Activated CD4-positive, alpha-beta T cell treated with anti-CD3 and anti-CD28 coated beads for 1 hour (primary cell): ENCODE results near the gene MEGF10.

Source experiments
- DNase-seq: peaks from one replicate; pipeline ENCODE4 v3.0.0-alpha.2; 2020

MEGF10 gene

DNA sequence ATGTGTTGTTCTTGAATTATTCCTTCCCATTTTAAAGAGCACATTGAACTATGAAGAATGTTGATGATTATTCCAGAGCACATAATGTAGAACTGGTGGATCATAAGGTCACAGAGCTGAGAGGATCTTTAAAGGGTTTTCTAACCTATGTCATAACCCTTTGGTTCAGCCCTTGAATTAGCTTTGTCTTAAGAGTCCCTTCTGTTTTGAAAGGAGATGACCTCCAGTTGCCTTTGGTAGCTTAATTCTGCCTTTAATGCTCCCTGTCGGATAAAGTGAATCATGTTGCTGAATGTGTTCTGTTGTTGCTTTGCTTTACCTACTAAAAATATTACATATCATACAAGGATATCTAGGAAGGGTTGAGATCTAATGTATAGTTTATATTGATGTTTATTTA, 127.8 kb downstream of the MEGF10 start:
- no peak for DNase-seq

DNA sequence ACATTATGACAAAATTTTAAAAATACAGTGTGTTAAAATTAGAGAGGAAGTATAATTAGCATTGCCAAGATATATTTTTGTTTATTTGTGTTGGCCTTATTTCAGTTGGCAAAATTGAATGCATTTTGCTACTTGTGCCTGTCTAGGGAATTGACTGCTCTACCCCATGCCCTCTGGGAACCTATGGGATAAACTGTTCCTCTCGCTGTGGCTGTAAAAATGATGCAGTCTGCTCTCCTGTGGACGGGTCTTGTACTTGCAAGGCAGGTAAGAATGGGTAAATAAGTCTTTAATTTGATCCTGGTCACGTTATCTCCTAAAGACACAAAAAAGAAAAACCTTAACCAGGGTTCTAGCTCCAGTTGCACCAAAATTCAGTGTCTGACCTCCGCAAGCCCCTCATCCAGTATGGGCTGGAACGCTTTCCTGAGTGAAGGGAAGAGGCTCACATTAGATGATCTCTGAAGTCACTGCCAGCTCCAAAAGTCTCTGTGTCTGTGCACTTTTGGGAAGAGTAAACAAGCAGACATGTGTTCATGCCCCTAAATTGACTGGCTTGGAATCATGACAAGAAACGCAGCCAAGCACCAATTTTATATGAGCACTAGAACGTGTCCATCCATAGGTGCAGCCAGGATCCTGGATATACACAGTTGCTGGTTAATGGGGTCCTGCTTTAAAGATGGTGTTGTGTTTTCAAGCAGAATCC, 128.5 kb downstream of the MEGF10 start:
- no peak for DNase-seq

DNA sequence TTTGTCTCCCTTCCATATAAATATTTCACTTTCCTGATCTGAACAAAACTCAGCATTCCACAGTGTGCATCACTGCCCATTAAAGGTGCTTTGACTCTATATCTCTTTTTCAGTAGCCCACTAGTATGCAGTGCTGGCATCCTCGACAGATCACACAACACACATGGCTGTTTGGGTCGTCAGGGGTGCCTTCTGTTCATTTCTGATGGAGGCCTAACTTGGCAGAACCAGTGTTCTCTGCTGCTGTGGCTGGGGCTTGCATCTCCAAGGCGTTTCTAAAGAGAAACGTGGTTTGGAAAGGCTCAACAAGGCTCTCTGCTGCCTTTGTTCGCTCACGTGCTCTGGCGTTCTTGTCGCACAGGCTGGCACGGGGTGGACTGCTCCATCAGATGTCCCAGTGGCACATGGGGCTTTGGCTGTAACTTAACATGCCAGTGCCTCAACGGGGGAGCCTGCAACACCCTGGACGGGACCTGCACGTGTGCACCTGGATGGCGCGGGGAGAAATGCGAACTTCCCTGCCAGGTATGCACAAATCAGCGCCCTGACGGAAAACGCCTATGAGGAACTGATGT, 129.2 kb downstream of the MEGF10 start:
- DNase-seq, result no peak

DNA sequence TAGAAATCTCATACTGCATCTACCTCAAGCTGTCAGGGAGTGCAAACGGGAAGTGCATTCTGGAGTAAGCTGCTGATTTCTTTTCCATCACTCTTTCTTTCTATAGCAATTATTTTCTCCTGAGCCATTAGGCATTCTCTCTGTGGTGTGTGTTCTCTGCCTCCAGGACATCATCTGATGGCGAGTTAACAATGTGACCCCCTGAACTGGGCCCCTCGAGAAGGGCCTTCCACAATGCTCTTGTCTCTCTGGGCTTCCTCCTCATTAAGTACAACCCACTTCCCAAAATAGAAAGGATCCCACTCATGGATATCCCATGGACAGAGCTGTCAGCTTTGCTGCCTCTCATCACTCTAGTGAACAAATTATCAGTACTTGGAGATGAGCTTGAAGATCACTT, 130.2 kb downstream of the MEGF10 start:
- no peak for DNase-seq

DNA sequence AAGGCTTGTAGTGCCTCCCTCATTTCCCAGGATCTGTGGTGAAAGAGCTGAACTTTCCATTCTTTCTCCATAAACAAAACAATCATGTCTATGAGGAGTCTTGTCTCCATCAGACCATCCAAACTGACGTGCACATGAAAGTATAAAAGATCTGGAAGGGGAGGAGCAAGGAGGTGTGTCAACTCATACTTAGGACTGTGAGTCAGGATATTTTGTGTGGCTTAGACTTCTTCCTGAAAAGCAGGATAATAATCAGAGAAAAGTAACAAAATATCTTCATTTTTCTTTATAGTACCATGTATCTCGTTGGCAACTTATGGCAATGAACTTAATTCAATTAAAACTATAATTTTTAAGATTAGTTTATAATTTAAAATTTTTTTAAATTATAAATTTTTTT, 130.9 kb downstream of the MEGF10 start:
- DNase-seq, result no peak

DNA sequence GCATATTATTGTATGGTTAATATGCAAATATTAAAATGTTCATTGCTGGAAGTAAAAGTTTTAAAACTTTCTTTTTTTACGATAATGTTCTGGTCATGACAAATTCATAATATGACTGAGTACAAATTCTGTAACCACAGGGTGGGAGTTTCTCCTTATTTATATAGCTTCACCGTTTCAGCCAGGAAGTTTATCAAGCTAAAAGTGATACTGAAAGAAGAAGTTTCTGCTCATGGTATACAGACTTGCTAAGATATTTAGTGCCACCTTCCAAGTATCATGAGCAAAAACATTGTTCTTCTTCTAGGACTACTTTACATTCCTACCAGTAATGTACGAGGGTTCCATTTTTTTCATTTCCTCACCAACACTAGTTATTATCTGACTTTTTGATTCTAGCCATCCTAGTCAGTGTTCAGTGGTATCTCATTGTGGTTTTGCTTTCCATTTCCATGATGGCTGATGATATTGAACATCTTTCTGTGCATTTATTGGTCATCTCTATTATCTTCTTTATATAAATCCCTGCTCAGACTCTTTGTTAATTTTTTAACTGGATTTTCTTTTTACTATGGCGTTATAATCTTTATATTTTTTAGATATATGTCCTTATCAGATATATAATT, 132.7 kb downstream of the MEGF10 start:
- DNase-seq, result no peak

DNA sequence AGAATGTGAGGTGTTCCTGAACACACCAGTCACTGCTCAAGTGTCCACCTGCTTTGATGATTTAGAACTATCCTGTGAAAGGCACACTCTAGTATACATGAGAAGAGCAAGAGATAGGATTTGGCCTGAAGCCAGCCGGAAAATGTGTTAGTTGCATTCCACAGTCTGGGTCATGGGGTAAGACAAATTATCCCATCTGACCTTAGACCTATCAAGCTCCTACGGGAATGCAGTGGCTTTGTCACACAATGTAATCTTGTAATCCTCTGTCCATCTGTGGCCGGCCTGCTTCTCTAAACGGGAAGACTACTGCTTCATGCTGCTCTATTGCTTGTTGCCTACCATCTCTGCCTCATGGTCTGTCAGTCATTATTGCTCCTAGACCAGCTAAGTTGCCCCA, 134.4 kb downstream of the MEGF10 start:
- DNase-seq, result no peak

DNA sequence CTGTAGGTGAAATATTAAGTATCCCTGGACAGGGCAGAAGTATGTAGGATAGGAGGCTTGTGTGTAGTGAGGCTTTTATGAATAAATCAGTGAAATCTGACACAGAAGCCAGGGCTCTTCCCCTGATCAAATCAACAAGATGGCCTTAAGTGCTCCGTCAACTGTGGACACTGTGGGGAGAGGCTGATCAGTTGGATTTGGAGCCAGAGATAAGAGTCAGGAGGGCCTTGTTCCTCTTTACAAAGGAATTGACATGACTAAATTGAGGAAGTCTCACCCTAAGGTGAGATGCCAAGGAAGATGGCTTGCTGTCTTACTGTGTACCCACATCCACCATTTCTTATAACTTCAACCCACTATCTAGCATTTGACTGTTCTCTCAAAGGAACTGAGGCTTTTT, 135.3 kb downstream of the MEGF10 start:
- no peak for DNase-seq

DNA sequence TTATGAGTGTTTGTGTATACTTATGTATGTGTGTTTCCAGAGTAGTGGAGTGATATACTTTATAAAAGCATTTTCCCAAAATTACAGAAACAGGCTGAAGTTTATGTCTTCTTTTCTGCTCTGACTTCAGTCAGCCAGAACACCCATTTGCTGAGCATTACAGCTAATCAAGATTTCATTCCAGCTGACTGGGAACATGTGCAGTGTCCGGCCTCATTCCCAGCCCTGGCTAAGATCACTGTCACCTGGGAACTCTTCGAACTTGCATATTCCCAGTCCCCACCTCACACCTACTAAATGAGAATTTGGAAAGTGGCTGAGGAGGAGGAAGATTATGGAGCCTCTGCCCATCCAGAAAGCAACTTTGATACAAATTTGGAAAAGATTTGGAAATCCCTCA, 136.1 kb downstream of the MEGF10 start:
- no peak for DNase-seq

DNA sequence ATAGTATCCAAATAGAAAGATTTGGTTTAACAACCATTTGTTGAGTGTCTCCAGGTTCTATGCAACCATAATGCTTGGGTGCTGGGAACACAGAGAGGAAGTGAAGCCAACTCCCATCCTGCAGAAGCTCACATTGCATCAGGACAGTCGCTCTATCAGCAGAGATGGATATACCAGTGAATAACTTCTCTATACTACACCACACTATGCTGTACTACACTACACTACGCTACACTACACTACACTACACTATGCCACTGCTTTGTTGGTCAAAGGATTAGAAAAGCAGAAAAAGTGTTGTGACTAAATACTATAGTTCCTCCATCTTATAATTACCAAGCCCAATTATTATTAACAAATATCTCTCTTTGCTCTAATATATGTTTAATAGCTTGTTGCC, 137.7 kb downstream of the MEGF10 start:
- no peak for DNase-seq

DNA sequence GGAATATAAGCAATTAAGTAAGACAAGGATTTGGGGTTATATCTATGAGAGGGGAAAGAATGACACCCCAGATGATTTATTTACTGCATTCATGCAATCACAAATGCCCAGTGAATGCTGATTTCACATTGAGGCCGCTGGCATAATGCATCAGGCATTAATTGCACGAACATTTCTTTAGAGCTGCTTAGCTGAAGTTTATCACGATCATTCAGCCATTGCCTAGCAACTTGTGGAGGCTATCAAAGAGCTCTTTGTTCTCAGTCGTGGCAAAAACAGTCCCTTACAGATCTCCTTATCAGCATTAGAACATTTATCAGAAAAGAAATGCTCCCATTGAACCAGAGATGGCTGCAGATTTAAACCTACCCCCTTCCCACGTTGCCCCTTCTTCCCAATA, 138.2 kb downstream of the MEGF10 start:
- no peak for DNase-seq

DNA sequence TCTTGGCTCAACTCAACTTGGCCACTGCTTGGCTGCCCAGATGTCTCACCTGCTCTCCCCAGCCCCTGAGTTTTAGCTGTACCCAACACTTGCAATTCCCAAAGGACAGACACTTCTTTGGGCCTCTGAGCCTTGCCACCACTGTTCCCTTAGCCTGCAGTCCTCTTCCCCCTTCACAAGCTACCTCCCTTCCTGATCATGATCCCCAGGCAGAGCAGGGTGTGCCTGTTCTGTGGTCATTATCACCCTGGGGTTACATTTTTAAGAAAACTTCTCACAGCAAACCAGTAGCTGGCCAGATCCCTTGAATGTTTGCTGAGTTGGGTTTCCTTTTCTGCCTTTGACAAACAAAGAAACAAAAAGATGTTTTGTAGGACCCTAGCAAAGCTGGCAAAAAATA, 139.3 kb downstream of the MEGF10 start:
- no peak for DNase-seq

DNA sequence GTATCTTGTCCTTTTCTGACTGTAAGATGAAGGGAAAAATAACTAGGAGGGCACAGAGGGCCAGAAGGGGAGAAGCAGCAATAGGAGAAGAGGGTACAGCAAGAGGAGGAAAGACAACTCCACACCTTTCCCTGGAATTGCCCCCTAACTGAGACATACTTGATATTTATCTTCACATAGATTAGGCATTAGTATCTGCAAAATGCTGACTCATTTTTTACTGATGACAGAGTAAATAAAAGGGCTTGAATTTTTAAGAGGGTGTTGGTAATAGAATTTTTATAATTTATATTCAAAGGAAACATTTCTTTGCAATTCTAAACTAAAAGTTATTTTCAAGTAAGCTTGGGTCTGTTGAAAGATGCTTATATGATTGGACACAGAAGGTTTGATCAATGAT, 140.0 kb downstream of the MEGF10 start:
- DNase-seq, result no peak

DNA sequence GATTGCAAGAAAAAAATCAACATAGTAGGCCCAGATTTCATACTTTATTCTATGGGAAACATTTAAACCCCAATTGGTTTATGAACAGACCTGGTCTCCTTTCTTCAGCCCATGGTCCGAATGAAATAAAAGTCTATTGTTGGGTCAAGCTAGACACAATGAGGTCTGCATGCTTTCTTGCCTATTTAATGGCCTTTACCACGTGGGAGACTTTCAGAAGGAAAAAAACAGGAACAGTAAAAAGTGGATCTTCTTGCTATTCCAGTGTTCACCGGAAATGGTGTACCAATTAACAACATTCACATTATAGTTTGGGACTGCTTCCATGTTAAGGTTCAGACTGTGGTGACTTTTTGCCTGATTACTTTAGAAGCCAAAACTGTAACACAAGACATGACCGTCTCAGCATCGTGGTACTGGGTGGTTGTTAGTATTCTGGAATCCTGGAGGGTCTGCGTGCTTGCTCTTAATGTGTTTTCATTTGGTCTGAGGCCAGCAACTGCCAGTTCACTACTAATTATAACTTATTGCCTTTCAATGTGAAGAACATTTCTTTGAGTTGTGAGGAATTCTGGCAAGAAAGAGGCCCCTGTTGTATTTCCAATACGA, 141.5 kb downstream of the MEGF10 start:
- no peak for DNase-seq

DNA sequence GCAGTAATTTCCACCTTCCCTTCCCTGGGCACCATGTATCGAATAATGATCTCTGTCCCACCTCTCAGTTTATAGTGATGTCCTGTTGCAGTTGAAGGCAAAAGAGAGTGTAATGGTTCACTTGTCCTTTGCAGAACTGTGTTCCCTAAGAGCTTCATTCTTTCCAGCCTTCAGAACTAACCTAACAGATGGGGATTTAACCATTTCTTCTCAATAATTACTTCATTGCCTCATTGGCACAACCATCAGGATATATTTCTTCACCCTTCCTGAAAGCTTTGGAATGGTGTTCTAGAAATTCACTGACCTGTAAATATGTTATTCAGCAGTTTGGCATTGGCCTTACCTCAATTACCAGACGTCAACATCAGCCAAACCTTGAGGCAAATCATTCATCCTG, 142.9 kb downstream of the MEGF10 start:
- no peak for DNase-seq

DNA sequence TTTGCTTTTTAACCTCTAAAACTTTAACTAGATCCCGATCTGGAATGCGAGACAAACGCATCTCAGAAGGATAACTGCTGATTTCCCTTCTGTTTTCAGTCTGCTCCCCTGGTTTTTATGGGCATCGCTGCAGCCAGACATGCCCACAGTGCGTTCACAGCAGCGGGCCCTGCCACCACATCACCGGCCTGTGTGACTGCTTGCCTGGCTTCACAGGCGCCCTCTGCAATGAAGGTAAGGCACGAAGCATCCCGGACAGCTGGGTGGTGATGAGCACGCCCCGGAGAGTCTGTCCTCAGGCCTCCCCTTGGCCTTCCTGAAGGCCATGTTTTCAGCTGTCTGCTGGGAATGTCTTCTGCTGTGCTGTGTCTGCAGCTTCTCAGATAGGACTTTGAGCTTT, 144.0 kb downstream of the MEGF10 start:
- DNase-seq, result no peak

DNA sequence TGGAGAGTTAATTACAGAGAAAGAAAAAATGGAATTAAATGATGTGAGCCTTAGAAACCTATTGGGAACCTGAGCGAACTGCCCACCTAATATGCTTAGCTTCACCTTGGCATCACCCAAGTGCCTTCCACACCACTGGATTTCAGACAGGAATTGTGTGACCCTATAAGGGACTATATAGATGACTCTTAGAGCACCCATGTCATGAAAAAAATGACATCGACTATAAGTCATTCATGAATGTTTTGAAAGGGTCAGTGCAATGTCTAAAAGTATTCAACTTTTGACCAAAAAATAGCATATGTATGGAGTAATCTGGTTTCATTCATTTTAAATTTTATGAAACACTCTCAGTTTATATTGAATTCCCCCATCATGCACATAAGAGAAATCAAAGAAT, 145.2 kb downstream of the MEGF10 start:
- no peak for DNase-seq

DNA sequence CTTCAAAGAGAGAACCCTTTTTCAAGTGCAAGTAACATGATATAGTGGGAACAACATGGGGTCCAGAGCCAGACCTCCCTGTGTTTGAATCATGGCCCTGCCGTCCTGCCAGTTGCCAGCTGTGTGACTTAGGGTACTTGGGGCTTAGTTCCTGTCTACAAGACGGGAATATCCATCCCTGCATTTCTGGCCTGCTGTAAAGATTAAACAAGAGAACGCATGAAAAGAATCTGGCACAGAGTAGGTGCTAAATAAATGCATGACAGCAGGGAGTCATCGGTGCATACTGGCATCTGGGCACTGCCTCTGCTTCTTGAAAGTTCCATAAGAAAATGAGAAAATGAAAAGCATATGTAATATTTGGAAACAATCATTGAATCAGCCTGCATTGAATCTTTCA, 149.0 kb downstream of the MEGF10 start:
- DNase-seq, result no peak

DNA sequence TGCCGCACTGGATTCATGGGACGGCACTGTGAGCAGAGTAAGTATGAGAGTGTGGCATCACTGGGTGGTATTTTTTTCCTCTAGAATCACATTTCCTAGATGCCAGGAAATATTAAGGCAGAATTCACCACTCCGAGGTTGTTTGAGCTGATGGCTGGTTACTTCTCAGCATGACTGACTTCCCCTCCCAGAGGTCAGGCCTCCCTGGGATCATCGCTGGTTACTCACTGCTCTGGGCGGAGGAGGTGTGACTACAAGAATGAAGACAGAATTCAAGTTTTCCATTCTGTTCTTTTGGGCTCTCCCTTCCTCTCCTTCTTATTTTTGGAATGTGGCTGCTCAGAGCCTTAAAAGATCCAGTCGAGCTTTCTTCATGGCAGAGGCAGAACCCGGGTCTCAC, 150.2 kb downstream of the MEGF10 start:
- no peak for DNase-seq

DNA sequence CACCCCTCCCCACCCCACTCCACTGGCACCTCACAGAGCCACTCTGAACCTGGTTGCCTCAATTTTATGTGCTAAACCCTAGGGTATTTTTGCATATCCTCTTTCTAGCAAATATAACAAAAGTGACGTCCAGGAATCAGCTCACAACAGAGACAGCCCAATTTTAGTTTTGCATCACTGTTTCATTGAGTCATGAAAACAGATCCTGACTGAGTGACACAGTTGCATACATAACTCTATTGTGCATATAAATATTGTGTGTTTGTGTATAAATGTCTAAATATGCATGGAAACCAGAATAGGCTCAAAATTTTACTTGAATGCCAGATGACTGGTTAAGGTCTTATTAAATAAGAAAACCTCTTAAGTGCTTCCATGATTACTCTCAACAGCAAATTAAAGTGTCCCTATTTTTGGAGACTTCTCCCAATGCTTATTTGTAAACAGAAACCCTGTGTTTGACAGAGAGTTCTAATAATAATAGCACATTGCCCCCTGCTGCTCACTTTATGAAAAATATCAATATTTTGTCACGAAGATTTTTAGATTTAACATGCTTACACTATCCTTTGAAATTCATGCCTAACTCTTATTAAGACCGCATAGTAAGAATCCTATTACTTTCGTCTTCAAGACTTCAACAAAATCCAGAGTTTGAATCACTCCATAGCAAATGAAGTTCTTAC, 151.3 kb downstream of the MEGF10 start:
- DNase-seq, result no peak

DNA sequence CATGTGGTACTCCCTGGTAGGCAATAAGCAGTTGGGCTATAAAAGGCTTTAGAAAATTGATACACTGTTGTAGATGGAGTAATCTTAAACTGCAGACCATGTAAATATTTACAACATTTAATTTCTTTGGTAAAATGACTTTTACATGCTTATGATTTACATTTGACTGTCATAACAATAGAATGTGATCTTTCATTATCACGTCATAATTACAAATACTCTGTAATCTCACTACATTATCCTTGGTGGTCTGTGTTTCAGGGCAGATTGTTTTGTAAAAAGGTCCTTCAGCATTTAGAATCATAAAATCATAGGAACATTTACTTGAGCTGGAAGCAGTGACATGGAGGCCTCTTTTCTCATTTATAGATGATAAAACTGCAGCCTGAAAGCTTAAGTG, 153.6 kb downstream of the MEGF10 start:
- DNase-seq, result no peak

DNA sequence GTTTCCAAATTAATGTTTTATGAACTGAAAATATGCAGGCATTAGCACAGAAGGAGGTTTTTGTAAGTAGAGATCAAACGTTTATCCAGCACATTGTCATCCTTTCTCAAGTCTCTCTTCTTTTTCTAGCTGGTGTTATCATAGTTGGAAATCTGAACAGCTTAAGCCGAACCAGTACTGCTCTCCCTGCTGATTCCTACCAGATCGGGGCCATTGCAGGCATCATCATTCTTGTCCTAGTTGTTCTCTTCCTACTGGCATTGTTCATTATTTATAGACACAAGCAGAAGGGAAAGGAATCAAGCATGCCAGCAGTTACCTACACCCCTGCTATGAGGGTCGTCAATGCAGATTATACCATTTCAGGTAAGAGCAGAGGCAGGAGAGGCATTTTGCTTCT, 154.7 kb downstream of the MEGF10 start:
- DNase-seq, result no peak

DNA sequence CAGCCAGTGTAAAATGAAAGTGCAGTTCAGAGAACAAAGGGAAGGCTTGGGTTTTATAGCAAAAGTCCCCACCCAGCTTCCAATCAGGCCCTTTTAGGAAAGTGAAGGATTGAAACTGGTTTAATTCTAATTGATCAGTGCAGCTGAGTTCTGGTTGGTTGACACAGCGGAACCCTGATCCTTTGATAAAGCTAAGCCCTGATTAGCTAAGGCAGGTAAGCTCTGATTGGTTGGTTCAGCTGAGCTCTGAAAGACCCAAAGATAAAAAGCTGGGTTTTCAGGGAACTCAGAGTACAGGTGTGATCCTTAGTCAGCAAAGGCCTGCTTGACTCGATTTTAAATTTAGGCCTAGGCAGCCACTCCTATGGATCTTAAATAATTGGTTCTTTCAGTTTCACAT, 156.0 kb downstream of the MEGF10 start:
- DNase-seq, result no peak

DNA sequence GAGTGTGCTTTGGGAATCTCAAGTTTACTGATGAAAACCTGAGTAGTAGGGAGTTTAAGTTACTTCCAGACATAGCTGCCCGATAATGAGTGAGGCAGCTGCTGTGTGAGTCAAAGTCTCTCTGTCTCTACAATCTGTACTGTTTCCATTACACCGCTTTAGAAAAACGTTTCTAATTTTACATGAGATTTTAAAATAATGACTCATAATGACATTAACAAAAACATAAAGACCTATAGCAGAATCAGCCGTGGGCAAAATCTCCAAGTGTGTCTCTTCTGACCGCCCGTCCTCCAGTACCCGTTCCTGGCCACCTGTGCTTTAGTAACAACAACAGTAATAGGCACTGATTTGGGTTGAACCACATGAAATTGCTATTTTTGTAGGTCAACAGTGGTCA, 157.2 kb downstream of the MEGF10 start:
- no peak for DNase-seq
